ENCODE data around the gene CEACAM3.
A peak's percentile ranks its signal among the peaks of the same experiment; 100 is the strongest.

Gene CEACAM3

GRCh38 chr19:41859618-41860418 lies 63.4 kb downstream of the CEACAM3 start, which contains the start of gene RPS19:
Gene RPS19, plus strand, starts transcription at chr19:41860255. Its CDS starts 520 bp downstream, at chr19:41860775.
- DNase-seq: peak; percentile 97
- Histone ChIP-seq H3K27me3 (ENCODE audit: insufficient read depth, low read depth, severe bottlenecking) (no peaks in the 10 kb centered on the region), H3K27ac (peak within 1 kb of the TSS; percentile 94), H3K4me3 (ENCODE audit: low read depth, low read length) (peak within 1 kb of the TSS; percentile 95), H3K9me3 (ENCODE audit: severe bottlenecking) (no peaks in the 10 kb centered on the region), H3K36me3 (peaks cover 48% of the 10 kb centered on the region)
- peak; percentile 48 for TF ChIP-seq CTCF (IDR thresholded peaks at IDR 0.05; ENCODE audit: low read depth, low read length)

DNA sequence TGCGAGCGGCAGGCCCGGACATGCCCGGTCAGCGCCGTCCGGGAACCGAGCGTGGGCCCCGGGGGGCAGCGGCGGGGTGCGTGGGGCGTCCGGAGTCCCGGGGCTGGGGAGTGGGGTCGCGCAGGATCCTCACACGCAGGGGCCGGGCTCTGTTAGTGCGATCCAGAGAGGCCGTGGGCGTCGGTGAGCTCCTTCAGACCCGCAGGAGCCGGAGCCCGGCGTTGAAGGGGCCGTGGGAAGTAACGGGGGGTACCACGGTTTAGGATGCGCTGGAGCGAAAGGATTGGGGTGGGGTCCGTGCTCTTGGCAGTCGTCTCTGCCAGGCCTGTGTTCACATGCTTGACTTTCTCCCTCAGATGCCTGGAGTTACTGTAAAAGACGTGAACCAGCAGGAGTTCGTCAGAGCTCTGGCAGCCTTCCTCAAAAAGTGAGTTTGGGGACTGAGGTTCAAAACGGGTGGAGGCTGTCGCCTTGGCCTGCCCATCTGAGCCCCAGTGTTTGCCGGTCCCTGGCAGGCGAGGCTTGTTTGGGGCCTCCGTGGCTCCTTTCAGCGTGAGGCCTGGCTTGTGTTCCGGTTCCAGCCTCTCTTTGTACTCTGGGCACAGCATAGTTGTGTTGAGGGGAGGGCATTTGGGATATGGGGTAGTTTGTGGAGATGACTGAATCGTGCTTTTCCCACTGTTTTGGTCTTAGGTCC lies 64.2 kb downstream of the CEACAM3 start:
- H3K4me3 ChIP-seq (ENCODE audit: low read depth, low read length): peak overlapping the region; percentile 95
- H3K9me3 ChIP-seq (ENCODE audit: severe bottlenecking): no peaks in the 10 kb centered on the region
- H3K27ac ChIP-seq: peak overlapping the region; percentile 94
- no peaks in the 10 kb centered on the region for H3K27me3 ChIP-seq (ENCODE audit: insufficient read depth, low read depth, severe bottlenecking)
- no peak for TF ChIP-seq CTCF (IDR thresholded peaks at IDR 0.05; ENCODE audit: low read depth, low read length)
- H3K36me3 ChIP-seq: peaks cover 55% of the 10 kb centered on the region
- no peak for DNase-seq
